HCT116 (cell line): Measurements from ENCODE around the gene IGSF21. TPM values are rescaled to one million over a fixed set of nuclear protein-coding genes. Genes with fewer than 3 reads are reported as not detected.

Experiments
- ATAC-seq: fragments of 200-7000 bp; cut with Tn5 transposase; 2 replicates; pipeline ENCODE4 v1.9.1; 2020; ENCODE audit warnings: mild to moderate bottlenecking, moderate library complexity
- BruUV-seq: library from RNA; stranded (reverse); fragments of 400-500 nt; replicated peaks from 2 replicates; lab custom pipeline; 2021; lab: Mats Ljungman, UMichigan
- CTCF ChIA-PET: fragments of 300-600 bp; sonication (Branson Sonifier 250); formaldehyde crosslinking; loops from one replicate; lab custom pipeline; 2021; ENCODE audit warnings: antibody characterized with exemption; lab: Charles Lee
- POLR2A ChIA-PET: fragments of 300-600, 350-600 bp; sonication (Branson Sonifier 250); formaldehyde crosslinking; loops from one replicate; lab custom pipeline; 2021; ENCODE audit warnings: antibody characterized with exemption; lab: Charles Lee
- RAD21 ChIA-PET, 2 experiments: fragments of 300-600 bp; sonication (Branson Sonifier 250); formaldehyde crosslinking; loops; one replicate each; lab custom pipeline; 2023; ENCODE audit warnings: low total read pairs in 2 of 2; ENCODE audit not compliant: uncharacterized antibody in 2 of 2, unreplicated experiment in 2 of 2, low non-redundant PET in 1 of 2; lab: Charles Lee
- DNase-seq: peaks from one replicate; pipeline ENCODE4 v3.0.0-alpha.2; 2010; ENCODE audit warnings: low read depth, low spot score
- H2AFZ ChIP-seq: fragments of 200-600 bp; shearing (Covaris generic), sonication (generic); 2 replicates; pipeline ENCODE4 v1.6.1; 2017; ENCODE audit warnings: low read depth, mixed run types, mixed read lengths, antibody characterized with exemption, low read length; ENCODE audit not compliant: poor library complexity, severe bottlenecking
- H3K27ac ChIP-seq: 2 replicates; pipeline ENCODE4 v1.5.1; 2012; ENCODE audit warnings: low read depth, low read length
- H3K27me3 ChIP-seq: fragments of 200-600 bp; sonication (generic); 2 replicates; pipeline ENCODE4 v1.6.1; 2016; ENCODE audit warnings: mixed run types, low read length, mixed read lengths; ENCODE audit not compliant: insufficient read depth
- H3K36me3 ChIP-seq, 2 experiments: fragments of 200-500 bp in 1 of 2; fragments of 200-600 bp in 1 of 2; sonication (Bioruptor generic) in 1 of 2; sonication (generic) in 1 of 2; 2 replicates each; pipeline versions ENCODE4 v1.5.1 to v1.6.1; 2014 to 2016; ENCODE audit warnings: low read length in 2 of 2, inconsistent platforms in 1 of 2, mixed read lengths in 1 of 2, mixed run types in 1 of 2; ENCODE audit not compliant: insufficient read depth in 2 of 2, control insufficient read depth in 1 of 2
- H3K4me1 ChIP-seq, 2 experiments: fragments of 200-600 bp in 1 of 2; sonication (generic) in 1 of 2; 2 replicates each; pipeline versions ENCODE4 v1.5.1 to v1.6.1; 2012 to 2017; ENCODE audit warnings: low read length in 2 of 2, inconsistent platforms in 1 of 2, mild to moderate bottlenecking in 1 of 2, mixed read lengths in 1 of 2, mixed run types in 1 of 2, moderate library complexity in 1 of 2; ENCODE audit not compliant: insufficient read depth in 2 of 2, control insufficient read depth in 1 of 2
- H3K4me2 ChIP-seq: fragments of 200-600 bp; sonication (generic); 2 replicates; pipeline ENCODE4 v1.6.1; 2017; ENCODE audit warnings: mixed run types, low read length, mixed read lengths
- H3K4me3 ChIP-seq, 2 experiments: fragments of 200-600 bp in 1 of 2; sonication (generic) in 1 of 2; replicated peaks in 1 of 2; 2 replicates each; pipeline ENCODE4 v1.5.1; 2011 to 2016; ENCODE audit warnings: low read length in 2 of 2, control low read depth in 1 of 2, low read depth in 1 of 2, mild to moderate bottlenecking in 1 of 2, mixed read lengths in 1 of 2, mixed run types in 1 of 2
- H3K79me2 ChIP-seq: fragments of 200-600 bp; sonication (generic); 2 replicates; pipeline ENCODE4 v1.6.1; 2017; ENCODE audit warnings: mild to moderate bottlenecking, mixed run types, low read length, moderate library complexity, mixed read lengths; ENCODE audit not compliant: insufficient read depth
- H3K9ac ChIP-seq: fragments of 200-600 bp; sonication (generic); 2 replicates; pipeline ENCODE4 v1.6.1; 2016; ENCODE audit warnings: low read length, mixed read lengths
- H3K9me2 ChIP-seq: fragments of 200-600 bp; sonication (generic), shearing (Covaris generic); 2 replicates; pipeline ENCODE4 v1.6.1; 2017; ENCODE audit warnings: mixed run types, mild to moderate bottlenecking, moderate library complexity; ENCODE audit not compliant: insufficient read depth
- H3K9me3 ChIP-seq, 2 experiments: fragments of 200-500 bp in 1 of 2; fragments of 200-600 bp in 1 of 2; sonication (Bioruptor generic) in 1 of 2; sonication (generic) in 1 of 2; 2 replicates each; pipeline ENCODE4 v1.6.1; 2014 to 2017; ENCODE audit warnings: low read length in 2 of 2, mixed read lengths in 2 of 2, inconsistent platforms in 1 of 2, low read depth in 1 of 2, mild to moderate bottlenecking in 1 of 2, mixed run types in 1 of 2, moderate library complexity in 1 of 2; ENCODE audit not compliant: control insufficient read depth in 1 of 2, insufficient read depth in 1 of 2
- H4K20me1 ChIP-seq: fragments of 200-600 bp; sonication (generic), shearing (Covaris generic); 2 replicates; pipeline ENCODE4 v1.6.1; 2017; ENCODE audit warnings: mixed run types, mild to moderate bottlenecking, moderate library complexity; ENCODE audit not compliant: insufficient read depth
- CTCF ChIP-seq, 3 experiments: fragments of 200-600 bp in 1 of 3; sonication (generic) in 1 of 3; IDR thresholded peaks in 2 of 3; conservative IDR thresholded peaks in 1 of 3; 2 replicates each; pipeline ENCODE4 v1.5.1; 2012 to 2017; ENCODE audit warnings: low read depth in 2 of 3, low read length in 2 of 3, antibody characterized with exemption in 1 of 3, borderline replicate concordance in 1 of 3, control low read depth in 1 of 3, mild to moderate bottlenecking in 1 of 3, mixed read lengths in 1 of 3, mixed run types in 1 of 3, moderate library complexity in 1 of 3; ENCODE audit not compliant: insufficient read depth in 1 of 3
- intact Hi-C: fragments of 100-400 bp; cut with micrococcal nuclease; formaldehyde crosslinking; loops from 2 replicates; pipeline ENCODE4 v1.10.0; 2022
- total RNA-seq: library from RNA; stranded (reverse); gene quantifications from one replicate; pipeline ENCODE4 v1.2.1, GENCODE V29; 2021; ENCODE audit not compliant: unreplicated experiment
- TF ChIP-seq, protein P1 (sequence below): IDR thresholded peaks from 2 replicates; pipeline ENCODE4 v1.6.1; 2012; ENCODE audit warnings: low read depth

IGSF21 gene
- total RNA-seq, 1 experiment from 2014 or later: not detected

- peak; percentile 47; the same call in 1 of the 2 replicates for ATAC-seq
Observed at GRCh38 chr1:18398791-18399530, 291.4 kb downstream of the IGSF21 start.

More at GRCh38 chr1:18398791-18399530, 291.4 kb downstream of the IGSF21 start:
- Histone ChIP-seq H3K4me2 (no peak overlapping the region), H3K9me3 (no peaks in the 10 kb centered on the region), H3K36me3 (no peaks in the 10 kb centered on the region), H3K9me2 (no peaks in the 10 kb centered on the region), H3K9ac (no peak overlapping the region), H3K4me3 (no peak overlapping the region), H3K27me3 (peaks cover 3% of the 10 kb centered on the region; the same call in 1 of the 2 replicates), H3K79me2 (no peaks in the 10 kb centered on the region), H3K27ac (no peak overlapping the region), H4K20me1 (no peaks in the 10 kb centered on the region), H2AFZ (no peak overlapping the region), H3K4me1 (peaks cover 0 to 19% of the 10 kb centered on the region in 2 experiments; a peak in 2 of 4 replicates)
- ChIA-PET POLR2A (no interaction called here), CTCF (no interaction called here), RAD21 (no interaction called here)
- no TSS peak for BruUV-seq
- intact Hi-C loops: no loop called here
- DNase-seq: no peak
- TF ChIP-seq, protein P1, sequence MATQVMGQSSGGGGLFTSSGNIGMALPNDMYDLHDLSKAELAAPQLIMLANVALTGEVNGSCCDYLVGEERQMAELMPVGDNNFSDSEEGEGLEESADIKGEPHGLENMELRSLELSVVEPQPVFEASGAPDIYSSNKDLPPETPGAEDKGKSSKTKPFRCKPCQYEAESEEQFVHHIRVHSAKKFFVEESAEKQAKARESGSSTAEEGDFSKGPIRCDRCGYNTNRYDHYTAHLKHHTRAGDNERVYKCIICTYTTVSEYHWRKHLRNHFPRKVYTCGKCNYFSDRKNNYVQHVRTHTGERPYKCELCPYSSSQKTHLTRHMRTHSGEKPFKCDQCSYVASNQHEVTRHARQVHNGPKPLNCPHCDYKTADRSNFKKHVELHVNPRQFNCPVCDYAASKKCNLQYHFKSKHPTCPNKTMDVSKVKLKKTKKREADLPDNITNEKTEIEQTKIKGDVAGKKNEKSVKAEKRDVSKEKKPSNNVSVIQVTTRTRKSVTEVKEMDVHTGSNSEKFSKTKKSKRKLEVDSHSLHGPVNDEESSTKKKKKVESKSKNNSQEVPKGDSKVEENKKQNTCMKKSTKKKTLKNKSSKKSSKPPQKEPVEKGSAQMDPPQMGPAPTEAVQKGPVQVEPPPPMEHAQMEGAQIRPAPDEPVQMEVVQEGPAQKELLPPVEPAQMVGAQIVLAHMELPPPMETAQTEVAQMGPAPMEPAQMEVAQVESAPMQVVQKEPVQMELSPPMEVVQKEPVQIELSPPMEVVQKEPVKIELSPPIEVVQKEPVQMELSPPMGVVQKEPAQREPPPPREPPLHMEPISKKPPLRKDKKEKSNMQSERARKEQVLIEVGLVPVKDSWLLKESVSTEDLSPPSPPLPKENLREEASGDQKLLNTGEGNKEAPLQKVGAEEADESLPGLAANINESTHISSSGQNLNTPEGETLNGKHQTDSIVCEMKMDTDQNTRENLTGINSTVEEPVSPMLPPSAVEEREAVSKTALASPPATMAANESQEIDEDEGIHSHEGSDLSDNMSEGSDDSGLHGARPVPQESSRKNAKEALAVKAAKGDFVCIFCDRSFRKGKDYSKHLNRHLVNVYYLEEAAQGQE: no peak
- peak in 1 of 3 experiments; percentile 32; a peak in 2 of 6 replicates for TF ChIP-seq CTCF (IDR thresholded peaks at IDR 0.05 in 2 of 3, conservative IDR thresholded peaks at IDR 0.05 in 1 of 3; ENCODE audit: borderline replicate concordance in 1 of 3, insufficient read depth in 1 of 3, low read depth in 2 of 3, low read length in 2 of 3)
